Neural cell (in vitro differentiated cells): ENCODE data around the gene AADACL2. TPM values are rescaled to one million over a fixed set of nuclear protein-coding genes. Genes with fewer than 3 reads are reported as not detected.

ENCODE experiments used
- H2AFZ ChIP-seq: fragments of 200-600, 300-800 bp; sonication (generic), shearing (Covaris generic); 2 replicates; pipeline ENCODE4 v1.6.0; 2014; ENCODE audit warnings: low read depth, mild to moderate bottlenecking, antibody characterized with exemption, low read length, moderate library complexity
- H3F3A ChIP-seq: fragments of 200-600 bp; shearing (Covaris generic); 2 replicates; pipeline ENCODE4 v1.6.1; 2016; ENCODE audit warnings: mild to moderate bottlenecking, moderate library complexity, mixed read lengths, antibody characterized with exemption, low read length; ENCODE audit not compliant: insufficient read depth, poor library complexity, severe bottlenecking
- H3K27ac ChIP-seq: fragments of 200-600, 300-800 bp; sonication (generic), shearing (Covaris generic); 2 replicates; pipeline ENCODE4 v1.5.1; 2014; ENCODE audit warnings: mild to moderate bottlenecking, low read length, moderate library complexity
- H3K27me3 ChIP-seq: fragments of 300-800, 200-600 bp; sonication (generic), shearing (Covaris generic); 2 replicates; pipeline ENCODE4 v1.6.0; 2014; ENCODE audit warnings: mild to moderate bottlenecking, low read depth, low read length, moderate library complexity; ENCODE audit not compliant: insufficient read depth
- H3K36me3 ChIP-seq: fragments of 300-800, 200-600 bp; sonication (generic), shearing (Covaris generic); 2 replicates; pipeline ENCODE4 v1.5.1; 2014; ENCODE audit warnings: mild to moderate bottlenecking, antibody characterized with exemption, low read length, moderate library complexity; ENCODE audit not compliant: insufficient read depth
- H3K4me2 ChIP-seq: fragments of 300-800, 200-600 bp; sonication (generic), shearing (Covaris generic); 2 replicates; pipeline ENCODE4 v1.6.0; 2014; ENCODE audit warnings: mild to moderate bottlenecking, low read length
- H3K4me3 ChIP-seq: fragments of 300-800, 200-600 bp; sonication (generic), shearing (Covaris generic); 2 replicates; pipeline ENCODE4 v1.5.1; 2014; ENCODE audit warnings: mild to moderate bottlenecking, low read length, moderate library complexity
- H3K79me2 ChIP-seq: fragments of 200-600 bp; shearing (Covaris generic); replicated peaks from 2 replicates; pipeline ENCODE4 v1.6.0; 2014; ENCODE audit warnings: mild to moderate bottlenecking, low read length, moderate library complexity; ENCODE audit not compliant: insufficient read depth
- H3K9ac ChIP-seq: fragments of 300-800, 200-600 bp; sonication (generic), shearing (Covaris generic); 2 replicates; pipeline ENCODE4 v1.6.1; 2016; ENCODE audit warnings: mild to moderate bottlenecking, low read length, mixed read lengths
- H3K9me2 ChIP-seq: fragments of 200-600 bp; shearing (Covaris generic); 2 replicates; pipeline ENCODE4 v1.6.1; 2016; ENCODE audit warnings: mild to moderate bottlenecking, low read length, mixed read lengths; ENCODE audit not compliant: insufficient read depth
- H3K9me3 ChIP-seq: fragments of 200-600, 300-800 bp; sonication (generic), shearing (Covaris generic); 2 replicates; pipeline ENCODE4 v1.6.1; 2016; ENCODE audit warnings: mild to moderate bottlenecking, mixed run types, low read length, moderate library complexity, mixed read lengths
- H4K20me1 ChIP-seq: fragments of 200-600 bp; shearing (Covaris generic); 2 replicates; pipeline ENCODE4 v1.6.1; 2016; ENCODE audit warnings: mild to moderate bottlenecking, mixed run types; ENCODE audit not compliant: insufficient read depth
- CTCF ChIP-seq: fragments of 450-650 bp; IDR thresholded peaks from 2 replicates; pipeline ENCODE4 v1.5.1; 2014; ENCODE audit warnings: antibody characterized with exemption, mild to moderate bottlenecking, moderate library complexity; ENCODE audit not compliant: poor library complexity, severe bottlenecking
- EP300 ChIP-seq: fragments of 450-650 bp; conservative IDR thresholded peaks from 2 replicates; pipeline ENCODE4 v1.6.1; 2014; ENCODE audit warnings: antibody characterized with exemption, mild to moderate bottlenecking, moderate library complexity; ENCODE audit not compliant: poor library complexity, severe bottlenecking
- EZH2 ChIP-seq: fragments of 200-600, 300-800 bp; shearing (Covaris generic), sonication (generic); IDR thresholded peaks from 2 replicates; pipeline ENCODE4 v1.6.1; 2014; ENCODE audit warnings: antibody characterized with exemption, low read length, borderline replicate concordance, mild to moderate bottlenecking; ENCODE audit not compliant: insufficient read depth, poor library complexity, severe bottlenecking
- MXI1 ChIP-seq: fragments of 450-650 bp; conservative IDR thresholded peaks from 2 replicates; pipeline ENCODE4 v1.6.1; 2014; ENCODE audit warnings: antibody characterized with exemption, mild to moderate bottlenecking; ENCODE audit not compliant: poor library complexity, severe bottlenecking
- POLR2AphosphoS5 ChIP-seq: IDR thresholded peaks from 2 replicates; pipeline ENCODE4 v1.6.1; 2012
- RAD21 ChIP-seq: fragments of 450-650 bp; conservative IDR thresholded peaks from 2 replicates; pipeline ENCODE4 v1.6.1; 2014; ENCODE audit warnings: antibody characterized with exemption, mild to moderate bottlenecking, moderate library complexity
- REST ChIP-seq: IDR thresholded peaks from 2 replicates; pipeline ENCODE4 v1.6.1; 2012; ENCODE audit warnings: borderline replicate concordance
- SMC3 ChIP-seq: fragments of 450-650 bp; conservative IDR thresholded peaks from 2 replicates; pipeline ENCODE4 v1.6.1; 2014; ENCODE audit warnings: antibody characterized with exemption, mild to moderate bottlenecking, moderate library complexity; ENCODE audit not compliant: poor library complexity
- TAF1 ChIP-seq: IDR thresholded peaks from 2 replicates; pipeline ENCODE4 v1.6.1; 2012; ENCODE audit warnings: low read depth
- polyA plus RNA-seq: library from polyadenylated mRNA; depleted of rRNA; stranded (reverse); fragments of >200 nt; gene quantifications from 2 replicates; pipeline ENCODE4 v1.2.3, GENCODE V29; 2014

AADACL2 gene
- polyA plus RNA-seq, 1 donor from 2014 or later, result not detected

GRCh38 chr3:151708868-151709267 is 24.9 kb upstream of the AADACL2 start:
- no peak overlapping the region for H3K4me2 ChIP-seq
- no peak overlapping the region for H3K4me3 ChIP-seq

GRCh38 chr3:151709847-151710246 is 23.9 kb upstream of the AADACL2 start:
- Histone ChIP-seq H3K36me3 (no peaks in the 10 kb centered on the region), H3K79me2 (no peaks in the 10 kb centered on the region), H4K20me1 (no peaks in the 10 kb centered on the region), H3K4me2 (no peak overlapping the region), H3K4me3 (no peak overlapping the region), H3K27ac (no peak overlapping the region), H3K9me3 (no peaks in the 10 kb centered on the region), H3K27me3 (no peaks in the 10 kb centered on the region), H3K9me2 (no peaks in the 10 kb centered on the region), H3F3A (no peaks in the 10 kb centered on the region), H2AFZ (no peak overlapping the region), H3K9ac (no peak overlapping the region)
- TF ChIP-seq EP300 (no peak), CTCF (no peak), POLR2AphosphoS5 (no peak), TAF1 (no peak), RAD21 (no peak), MXI1 (no peak), REST (no peak)

More at GRCh38 chr3:151708868-151709267, 24.9 kb upstream of the AADACL2 start:
- Histone ChIP-seq H3F3A (no peaks in the 10 kb centered on the region), H3K79me2 (no peaks in the 10 kb centered on the region), H3K9me2 (no peaks in the 10 kb centered on the region), H2AFZ (no peak overlapping the region), H3K27ac (no peak overlapping the region), H3K9me3 (no peaks in the 10 kb centered on the region), H3K9ac (no peak overlapping the region), H4K20me1 (no peaks in the 10 kb centered on the region), H3K36me3 (no peaks in the 10 kb centered on the region), H3K27me3 (no peaks in the 10 kb centered on the region)
- TF ChIP-seq CTCF (no peak), EP300 (no peak), TAF1 (no peak), POLR2AphosphoS5 (no peak), MXI1 (no peak), SMC3 (no peak), REST (no peak), EZH2 (no peak), RAD21 (no peak)
